HFF-Myc (cell line): ENCODE measurements around the gene SGCD.

Experiments
- DNase-seq: peaks from one replicate; pipeline ENCODE4 v3.0.0-alpha.2; 2011; ENCODE audit warnings: low read depth; ENCODE audit errors: extremely low read depth
- H3K4me3 ChIP-seq: replicated peaks from 2 replicates; pipeline ENCODE4 v1.5.1; 2011; ENCODE audit warnings: low read depth, mild to moderate bottlenecking, control low read depth, low read length
- CTCF ChIP-seq: IDR thresholded peaks from 2 replicates; pipeline ENCODE4 v1.5.1; 2012; ENCODE audit warnings: mild to moderate bottlenecking, low read depth, low read length, control low read depth; ENCODE audit errors: missing control alignments

Gene SGCD

DNA sequence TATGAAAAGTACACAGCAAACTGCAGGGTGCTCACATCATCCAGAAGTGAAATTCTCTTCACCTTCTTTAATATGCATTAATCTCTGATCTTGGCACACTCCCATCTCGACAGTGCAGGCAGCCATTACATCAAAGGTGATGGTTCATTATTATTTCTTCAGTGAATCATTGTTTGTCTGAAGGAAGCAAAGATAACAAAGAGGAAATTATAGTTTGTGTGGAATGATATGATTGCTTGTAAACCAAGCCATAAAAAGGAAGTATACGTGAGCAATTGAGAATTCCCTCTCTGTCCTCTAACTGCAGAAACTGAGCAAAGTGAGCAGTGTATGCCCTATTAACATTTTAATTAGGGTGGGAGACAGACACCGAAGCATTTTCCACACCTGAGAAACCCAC, 351.5 kb downstream of the SGCD start:
- TF ChIP-seq CTCF, result no peak

GRCh38 chr5:156680831-156681230, 353.9 kb downstream of the SGCD start:
- H3K4me3 ChIP-seq, result no peak overlapping the region
- TF ChIP-seq CTCF, result no peak
- no peak for DNase-seq

More for the DNA sequence above, 351.5 kb downstream of the SGCD start:
- no peak for DNase-seq
- H3K4me3 ChIP-seq, result no peak overlapping the region

DNA sequence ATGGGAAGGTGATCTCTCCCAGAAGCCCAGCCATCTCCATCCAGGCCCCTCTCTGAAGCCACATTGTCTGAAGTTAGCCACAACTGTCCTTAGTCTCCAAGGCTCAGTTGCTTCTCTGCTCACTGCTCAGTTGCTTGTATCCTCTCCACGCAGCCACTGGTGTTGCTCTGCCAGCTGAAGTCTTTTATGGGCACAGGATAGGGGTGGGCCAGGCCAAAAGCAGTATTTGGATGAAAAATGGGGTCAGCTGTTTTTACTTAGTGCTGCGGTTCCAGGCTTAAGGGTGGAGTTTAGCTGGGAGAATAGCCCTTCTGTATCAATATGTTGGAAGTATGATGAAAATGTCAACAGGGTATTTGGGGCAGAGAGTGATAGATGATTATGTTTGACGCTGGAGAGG, 354.3 kb downstream of the SGCD start:
- H3K4me3 ChIP-seq, result no peak overlapping the region
- DNase-seq, result no peak
- no peak for TF ChIP-seq CTCF

DNA sequence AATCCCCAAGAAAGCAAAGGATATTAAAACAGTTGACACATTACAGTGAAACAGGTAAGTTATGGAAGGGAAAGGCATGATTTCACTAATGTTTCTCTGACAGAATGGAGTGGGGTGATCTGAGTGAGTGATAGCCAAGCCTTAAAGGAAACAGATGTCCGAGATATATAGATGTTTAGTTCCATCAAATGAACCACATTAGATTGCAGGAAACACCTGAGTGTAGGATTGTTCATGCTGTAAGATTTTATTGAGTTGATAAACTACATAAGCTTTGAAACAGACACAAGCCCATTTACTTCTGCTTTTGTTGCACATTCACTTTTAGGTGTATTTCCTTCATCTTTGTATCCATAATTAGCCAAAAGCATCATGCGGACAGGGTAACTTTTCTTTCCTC, 356.0 kb downstream of the SGCD start:
- no peak for DNase-seq
- TF ChIP-seq CTCF, result no peak
- H3K4me3 ChIP-seq, result no peak overlapping the region

DNA sequence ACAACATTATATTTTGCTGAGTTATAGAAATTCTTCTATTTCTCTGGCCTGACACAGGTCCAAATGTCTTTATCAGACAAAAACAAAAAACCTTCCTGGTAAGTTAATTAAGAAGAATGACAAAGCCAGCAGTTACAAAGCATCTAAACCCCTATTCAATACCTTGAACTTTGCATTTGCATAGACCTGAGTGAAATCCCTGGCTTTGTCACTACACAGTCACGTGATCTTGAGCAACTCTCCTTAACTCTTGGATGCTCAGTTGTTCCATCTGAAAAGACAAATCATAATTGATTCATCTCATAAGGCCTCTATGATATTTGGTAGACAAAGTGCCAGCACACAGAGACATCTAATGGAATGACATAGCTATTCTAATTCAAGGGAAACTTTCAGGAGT, 356.5 kb downstream of the SGCD start:
- DNase-seq, result no peak
- no peak overlapping the region for H3K4me3 ChIP-seq
- TF ChIP-seq CTCF, result no peak

DNA sequence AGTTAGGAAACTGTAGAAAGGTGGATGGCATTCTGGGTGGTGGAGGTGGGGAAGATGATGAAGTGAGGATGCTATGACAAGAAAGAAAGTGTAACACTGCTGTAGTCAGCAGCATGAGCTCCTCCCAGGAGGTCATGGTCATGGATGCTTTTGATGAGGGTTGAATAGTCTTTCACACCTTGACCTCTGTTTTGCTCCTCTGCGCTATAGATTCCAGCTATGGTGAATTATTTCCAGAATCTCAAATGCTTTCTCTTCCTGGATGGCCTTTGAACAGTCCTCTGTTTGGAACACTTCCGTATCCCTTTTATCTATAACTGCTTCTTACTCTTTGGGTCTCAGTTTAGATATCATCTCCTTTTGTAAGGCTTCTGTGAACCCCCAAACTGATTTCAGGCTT, 357.3 kb downstream of the SGCD start:
- H3K4me3 ChIP-seq, result no peak overlapping the region
- no peak for TF ChIP-seq CTCF
- DNase-seq, result no peak

DNA sequence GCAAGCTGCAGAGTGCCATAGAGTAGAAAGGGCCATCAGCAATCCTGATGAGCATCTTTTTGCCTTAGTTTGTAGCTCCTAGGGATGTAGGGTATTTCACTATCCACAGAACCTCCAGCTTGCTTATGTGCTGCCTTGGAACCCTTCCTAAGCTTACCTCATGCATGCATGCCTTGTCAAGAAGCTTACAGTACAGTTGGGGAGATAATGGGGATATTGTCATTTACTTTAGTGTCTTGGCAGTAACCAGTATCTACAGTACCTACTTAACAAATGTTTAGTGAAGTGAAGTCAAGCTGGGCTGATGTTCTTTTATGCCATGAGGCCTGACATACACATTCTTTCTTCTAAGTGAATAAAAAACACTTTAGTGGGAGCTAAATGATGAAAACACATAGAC, 358.5 kb downstream of the SGCD start:
- TF ChIP-seq CTCF, result no peak
- no peak for DNase-seq
- no peak overlapping the region for H3K4me3 ChIP-seq
